CD4-positive, alpha-beta T cell treated with Interleukin-21 for 1 hour (primary cell): ENCODE data around the gene SLCO3A1.

Source experiments
- DNase-seq: peaks from one replicate; pipeline ENCODE4 v3.0.0-alpha.2; 2020

The SLCO3A1 gene

DNA sequence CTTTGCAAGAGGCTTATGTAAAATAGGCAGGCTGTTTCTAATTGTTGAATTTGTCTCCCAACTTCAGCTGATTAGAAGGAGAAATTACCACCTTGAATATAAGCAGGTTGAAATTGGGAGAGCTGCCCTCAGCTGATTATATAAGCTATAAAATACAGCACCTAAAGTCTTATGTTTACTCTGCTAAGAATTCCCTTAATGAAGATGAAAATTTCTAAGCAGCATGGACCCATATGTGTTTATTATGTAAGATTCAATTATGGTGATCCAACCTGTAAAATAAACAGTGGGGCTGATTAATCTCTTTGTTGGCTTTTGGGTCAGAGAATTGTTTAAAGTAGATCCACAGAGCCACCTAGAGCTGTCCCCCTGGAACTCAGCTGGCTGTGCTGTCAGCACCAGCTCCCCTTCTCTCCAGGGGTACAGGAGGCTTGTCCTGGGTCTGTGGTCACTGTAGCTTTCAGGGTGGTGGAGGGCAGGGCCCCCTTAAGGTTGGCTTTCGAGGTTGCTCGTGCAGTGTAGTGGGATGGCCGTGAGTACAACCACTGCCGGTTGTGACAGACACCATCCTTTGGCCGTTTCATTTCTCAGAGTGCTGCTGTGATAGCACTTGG lies 9.5 kb downstream of the SLCO3A1 start:
- no peak for DNase-seq

DNA sequence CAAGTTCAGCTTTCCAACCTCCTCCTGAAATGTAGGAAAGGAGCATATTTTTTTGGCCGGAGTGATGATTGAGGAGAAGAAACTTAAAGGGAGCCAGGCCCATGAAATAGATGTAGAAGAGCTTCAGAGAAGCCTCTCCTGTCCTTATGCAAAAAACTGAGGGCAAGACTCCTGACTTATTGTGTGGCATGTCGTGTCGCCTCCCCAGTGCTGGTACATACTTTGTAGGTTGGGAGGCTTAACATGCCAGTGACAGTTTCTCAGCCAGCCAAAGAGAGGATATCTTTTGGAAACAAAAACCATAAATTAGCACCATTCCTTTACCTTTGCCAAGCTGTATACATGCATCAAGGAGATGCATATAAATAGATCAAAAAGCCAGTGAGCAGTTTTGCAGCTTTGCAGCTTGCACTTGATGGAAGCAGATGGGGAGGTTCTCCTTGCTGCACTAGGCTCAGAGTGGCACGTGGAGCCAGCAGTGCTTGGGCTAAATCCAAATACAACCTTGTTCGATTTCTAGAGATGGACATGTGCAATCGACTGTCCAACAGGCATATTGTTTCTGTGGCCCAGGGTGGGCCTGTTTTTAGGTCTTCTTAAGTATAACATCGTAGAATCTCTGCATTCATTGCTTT lies 10.2 kb downstream of the SLCO3A1 start:
- DNase-seq = no peak

DNA sequence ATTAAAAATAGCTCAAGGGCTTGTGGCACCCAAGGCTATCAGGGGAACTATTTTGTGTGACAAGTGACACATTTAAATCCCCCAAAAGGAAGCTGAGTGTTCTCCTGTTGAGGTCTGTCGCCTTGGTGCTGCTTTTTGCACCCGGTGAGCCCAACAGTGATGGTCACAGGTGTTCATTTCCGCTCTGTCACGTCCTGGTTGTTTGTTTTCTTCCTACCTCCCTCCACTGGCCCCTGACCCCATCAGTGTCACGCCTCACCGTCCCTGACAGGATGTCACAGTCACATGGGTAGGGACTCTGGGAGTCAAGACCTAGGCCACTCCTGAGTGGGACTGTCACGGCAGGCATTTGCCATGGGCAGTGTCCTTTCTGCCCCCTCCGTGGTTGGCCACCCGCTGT lies 11.2 kb downstream of the SLCO3A1 start:
- DNase-seq = peak; percentile 35

DNA sequence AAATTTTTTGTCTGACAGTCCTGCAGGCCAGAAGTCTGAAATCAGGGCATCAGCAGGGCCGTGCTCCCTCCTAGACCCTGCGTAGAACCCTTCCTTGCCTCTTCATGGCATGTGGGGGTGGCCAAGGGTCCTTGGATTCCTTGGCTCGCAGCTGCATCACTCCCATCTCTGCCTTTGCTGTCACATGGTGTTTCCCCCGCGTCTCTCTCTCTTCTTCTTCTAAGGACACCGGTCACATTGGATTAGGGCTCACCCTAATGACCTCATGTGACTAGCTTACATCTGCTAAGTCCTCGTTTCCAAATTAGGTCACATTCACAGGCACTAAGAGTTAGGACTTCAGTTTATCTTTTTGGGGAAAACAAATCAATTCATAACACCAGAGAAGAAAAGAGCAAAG lies 12.0 kb downstream of the SLCO3A1 start:
- no peak for DNase-seq

DNA sequence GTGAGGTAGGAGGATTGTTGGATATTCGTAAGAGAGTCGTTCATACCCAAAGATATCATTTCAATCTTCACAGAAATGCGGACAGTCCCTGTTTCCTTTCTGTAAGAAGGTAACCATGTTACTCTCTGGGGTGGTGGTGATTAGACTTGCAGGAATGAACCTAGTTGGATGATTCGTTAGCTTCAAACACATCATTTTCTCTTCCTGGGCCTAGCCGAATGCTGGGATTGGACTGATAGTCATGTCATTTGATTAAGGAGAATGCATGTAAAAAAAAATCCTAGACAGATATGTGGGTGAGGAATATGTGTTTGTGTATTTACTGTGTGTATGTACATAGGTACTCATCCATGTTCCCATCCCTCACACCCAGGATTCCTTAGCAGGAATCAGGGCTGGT lies 12.4 kb downstream of the SLCO3A1 start:
- DNase-seq = no peak

- DNase-seq = peak; percentile 46
Observed at GRCh38 chr15:91866371-91866905, 12.9 kb downstream of the SLCO3A1 start.

GRCh38 chr15:91866971-91867372 lies 13.5 kb downstream of the SLCO3A1 start:
- DNase-seq = no peak

DNA sequence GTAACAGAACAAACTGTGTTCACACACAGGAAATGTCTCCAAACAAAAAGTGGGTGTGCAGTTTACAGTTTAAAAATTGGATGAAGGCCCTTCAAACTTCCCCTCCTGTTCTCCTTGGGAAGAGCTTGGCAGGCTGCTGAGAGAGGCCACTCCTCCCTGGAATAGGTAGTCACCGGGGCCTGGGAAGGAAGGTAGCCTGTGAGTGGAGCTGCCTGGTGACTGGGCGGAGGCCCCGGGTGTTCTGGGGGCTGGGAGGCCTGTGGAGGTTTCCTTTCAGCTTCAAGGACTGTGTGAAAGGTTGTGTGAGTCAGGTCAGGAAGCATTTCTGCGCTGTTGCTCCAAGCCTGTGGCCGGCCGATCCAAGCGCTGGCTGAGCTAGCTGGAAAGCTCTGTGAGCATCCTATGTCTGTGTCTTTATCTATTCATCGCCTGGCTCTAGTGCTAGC lies 14.1 kb downstream of the SLCO3A1 start:
- no peak for DNase-seq

DNA sequence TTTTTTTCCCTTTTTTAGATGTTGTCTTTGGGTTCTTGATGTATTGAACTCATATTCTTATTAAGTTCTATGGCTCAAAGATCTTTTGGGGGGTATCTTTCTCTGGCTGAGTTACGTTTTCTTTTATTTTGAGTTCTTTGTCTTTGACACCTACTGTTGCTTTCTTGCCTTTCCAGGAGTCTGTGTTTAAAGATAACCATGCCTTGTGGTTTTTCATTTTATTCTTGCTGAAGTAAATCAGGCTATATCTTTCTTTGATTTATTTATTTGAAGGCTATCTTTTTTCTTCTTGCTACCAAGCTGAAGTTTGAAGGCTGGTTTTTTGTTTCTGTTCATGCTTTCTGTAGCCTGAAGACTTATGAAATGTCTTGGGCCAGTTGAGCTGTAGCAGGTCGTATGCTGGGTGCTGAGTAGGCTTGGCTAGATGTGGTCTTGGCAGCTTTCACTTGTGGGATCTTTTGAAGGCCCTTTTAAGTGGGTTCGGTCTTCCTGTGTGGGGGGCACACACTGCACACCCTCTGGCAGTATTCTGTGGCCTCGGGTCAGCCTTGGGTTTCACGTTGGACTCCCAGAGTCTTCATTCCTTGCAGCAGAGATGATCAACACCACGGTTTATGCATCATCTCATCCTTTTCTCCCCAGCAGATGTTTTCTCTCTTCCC lies 17.5 kb downstream of the SLCO3A1 start:
- no peak for DNase-seq

DNA sequence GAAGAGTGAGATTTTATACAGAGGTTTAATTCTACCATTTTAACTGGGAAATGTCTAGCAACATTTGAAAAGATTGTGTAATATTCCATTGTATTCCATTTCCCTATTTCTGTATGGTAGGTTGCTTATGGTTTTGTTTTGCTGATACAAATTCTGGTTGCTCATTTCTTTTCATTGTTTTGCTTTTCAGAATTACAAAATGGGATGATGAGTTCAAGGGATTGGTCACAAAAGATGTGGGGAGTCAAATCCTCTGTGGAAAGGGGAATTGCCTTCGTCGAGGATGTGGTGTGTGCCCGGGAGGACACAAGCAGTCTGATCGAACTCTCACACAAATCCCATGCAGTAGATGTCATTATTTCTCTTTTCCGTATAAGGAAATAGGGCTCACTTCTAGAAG lies 18.3 kb downstream of the SLCO3A1 start:
- DNase-seq = no peak

- DNase-seq = no peak
Observed at GRCh38 chr15:91872356-91873137, 19.0 kb downstream of the SLCO3A1 start.

- no peak for DNase-seq
Observed at GRCh38 chr15:91873138-91873536, 19.6 kb downstream of the SLCO3A1 start.

DNA sequence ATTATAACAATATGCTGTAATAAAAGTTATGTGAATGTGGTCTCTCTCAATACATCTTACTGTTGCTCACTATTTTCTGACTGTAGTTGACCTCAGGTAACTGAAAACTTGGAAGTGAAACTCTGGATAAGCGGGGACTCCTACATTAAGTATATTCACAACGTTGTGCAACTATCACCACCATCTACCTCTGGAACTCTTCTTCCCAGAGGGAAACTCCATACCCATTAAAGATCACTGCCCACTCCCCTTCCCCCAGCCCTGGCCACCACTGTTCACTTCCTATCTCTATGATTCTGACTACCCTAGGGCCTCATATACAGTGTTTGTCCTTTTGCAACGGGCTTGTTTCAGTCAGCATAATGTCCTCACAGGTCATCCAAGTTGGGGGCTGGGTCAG lies 20.7 kb downstream of the SLCO3A1 start:
- no peak for DNase-seq

DNA sequence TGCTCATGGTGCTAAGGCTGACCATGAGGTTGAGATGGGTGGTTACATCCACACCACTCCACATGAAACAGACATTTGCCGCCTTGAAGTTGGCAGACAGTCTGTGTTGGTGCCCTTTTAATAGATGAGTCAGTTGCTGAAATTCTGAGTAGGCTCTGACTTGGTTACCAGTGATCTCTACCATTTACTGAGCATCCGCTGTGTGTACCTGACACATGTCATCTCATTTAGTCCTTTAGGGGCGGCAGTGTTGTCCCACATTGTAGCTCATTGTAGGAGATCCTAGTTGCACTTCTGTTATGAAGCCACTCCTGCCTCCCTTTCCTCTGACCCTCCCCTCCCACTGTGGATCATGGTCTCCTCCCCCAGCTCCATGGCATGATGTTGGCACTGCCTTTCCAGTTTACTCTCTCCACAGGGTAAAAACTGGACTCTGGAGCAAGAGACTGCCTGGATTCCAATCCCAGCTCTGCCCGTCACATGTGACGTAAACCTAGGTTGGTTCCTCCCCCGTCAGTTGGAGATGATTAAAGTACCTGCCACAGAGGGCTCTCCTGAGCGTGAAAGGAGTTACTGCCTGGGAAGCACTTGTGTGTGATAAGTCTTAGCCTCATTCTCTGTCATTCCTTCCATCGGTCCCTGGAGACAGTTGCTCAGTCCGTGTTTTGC lies 21.6 kb downstream of the SLCO3A1 start:
- no peak for DNase-seq

- DNase-seq = no peak
Observed at GRCh38 chr15:91876187-91876586, 22.7 kb downstream of the SLCO3A1 start.

GRCh38 chr15:91878319-91878870 lies 24.9 kb downstream of the SLCO3A1 start:
- DNase-seq = no peak

GRCh38 chr15:91879158-91879557 lies 25.6 kb downstream of the SLCO3A1 start:
- DNase-seq = no peak

DNA sequence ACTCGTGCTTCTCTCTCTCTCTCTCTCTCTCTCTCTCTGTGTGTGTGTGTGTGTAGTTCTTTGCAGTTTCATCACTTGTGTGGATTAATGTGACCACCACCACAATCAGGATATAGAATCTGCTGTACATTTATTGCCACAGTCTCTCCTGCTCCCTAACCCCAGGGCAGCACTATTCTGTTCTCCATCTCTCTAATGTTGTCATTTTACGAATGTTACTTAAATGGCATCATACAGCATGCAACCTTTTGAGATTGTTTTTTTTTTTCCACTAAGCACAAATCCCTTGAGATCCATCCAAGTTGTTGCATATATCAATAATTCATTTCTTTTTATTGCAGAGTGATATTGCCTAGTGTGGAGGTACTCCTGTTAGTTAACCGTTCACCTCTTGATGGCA lies 26.9 kb downstream of the SLCO3A1 start:
- no peak for DNase-seq

- no peak for DNase-seq
Observed at GRCh38 chr15:91881569-91882297, 28.2 kb downstream of the SLCO3A1 start.

- DNase-seq = no peak
Observed at GRCh38 chr15:91882858-91883586, 29.5 kb downstream of the SLCO3A1 start.

GRCh38 chr15:91884606-91885005 lies 31.1 kb downstream of the SLCO3A1 start:
- no peak for DNase-seq
